B cell (primary cell): Measurements from ENCODE around the gene PTPRN2.

Experiments used
- CTCF ChIP-seq: fragments of 200-600 bp; IDR thresholded peaks from one replicate; pipeline ENCODE4 v1.8.0; 2022; ENCODE audit warnings: antibody characterized with exemption, mild to moderate bottlenecking
- EZH2 ChIP-seq: IDR thresholded peaks from 2 replicates; pipeline ENCODE4 v1.6.1; 2012; ENCODE audit warnings: borderline replicate concordance, low read depth, mild to moderate bottlenecking, moderate library complexity, low read length; ENCODE audit not compliant: insufficient read depth, poor library complexity, severe bottlenecking

GRCh38 chr7:158042156-158042880, 545.3 kb downstream of the PTPRN2 start:
- TF ChIP-seq CTCF (no peak), EZH2 (no peak)
